ENCODE results near the gene MBTD1. TPM values are rescaled to one million over a fixed set of nuclear protein-coding genes. Genes with fewer than 3 reads are reported as not detected.
"Not testable (repeated sequence)": the region's sequence is repeated elsewhere in the genome, so short reads cannot be mapped to it uniquely, and the experiment has no call there.

The MBTD1 gene
- total RNA-seq, 2 donors from 2014 or later, result 6.9 to 18.3 TPM

GRCh38 chr17:51185763-51186332 lies 74.0 kb downstream of the MBTD1 start:
- TF ChIP-seq, protein P1, sequence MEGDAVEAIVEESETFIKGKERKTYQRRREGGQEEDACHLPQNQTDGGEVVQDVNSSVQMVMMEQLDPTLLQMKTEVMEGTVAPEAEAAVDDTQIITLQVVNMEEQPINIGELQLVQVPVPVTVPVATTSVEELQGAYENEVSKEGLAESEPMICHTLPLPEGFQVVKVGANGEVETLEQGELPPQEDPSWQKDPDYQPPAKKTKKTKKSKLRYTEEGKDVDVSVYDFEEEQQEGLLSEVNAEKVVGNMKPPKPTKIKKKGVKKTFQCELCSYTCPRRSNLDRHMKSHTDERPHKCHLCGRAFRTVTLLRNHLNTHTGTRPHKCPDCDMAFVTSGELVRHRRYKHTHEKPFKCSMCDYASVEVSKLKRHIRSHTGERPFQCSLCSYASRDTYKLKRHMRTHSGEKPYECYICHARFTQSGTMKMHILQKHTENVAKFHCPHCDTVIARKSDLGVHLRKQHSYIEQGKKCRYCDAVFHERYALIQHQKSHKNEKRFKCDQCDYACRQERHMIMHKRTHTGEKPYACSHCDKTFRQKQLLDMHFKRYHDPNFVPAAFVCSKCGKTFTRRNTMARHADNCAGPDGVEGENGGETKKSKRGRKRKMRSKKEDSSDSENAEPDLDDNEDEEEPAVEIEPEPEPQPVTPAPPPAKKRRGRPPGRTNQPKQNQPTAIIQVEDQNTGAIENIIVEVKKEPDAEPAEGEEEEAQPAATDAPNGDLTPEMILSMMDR (IDR thresholded peaks at IDR 0.05), result no peak
- peaks cover 15% of the 10 kb centered on the region for H3K36me3 ChIP-seq
- no peak overlapping the region for H3K27ac ChIP-seq
- no peaks in the 10 kb centered on the region for H3K27me3 ChIP-seq (replicated peaks; ENCODE audit: insufficient read depth)
- DNase-seq (ENCODE audit: low spot score) (no peak), ATAC-seq (ENCODE audit: insufficient number of reproducible peaks, low FRiP score, low read depth) (no peak)
- no peaks in the 10 kb centered on the region for H3K4me1 ChIP-seq (ENCODE audit: control insufficient read depth in 1 of 2, low read depth in 2 of 2)
- no peaks in the 10 kb centered on the region for H3K9me3 ChIP-seq
- no peak overlapping the region for H3K4me3 ChIP-seq

- Histone ChIP-seq H3K4me1 (ENCODE audit: control insufficient read depth in 1 of 2, low read depth in 2 of 2) (no peaks in the 10 kb centered on the region), H3K36me3 (peaks cover 4% of the 10 kb centered on the region), H3K9me3 (no peaks in the 10 kb centered on the region), H3K27me3 (replicated peaks; ENCODE audit: insufficient read depth) (no peaks in the 10 kb centered on the region), H3K4me3 (no peak overlapping the region), H3K27ac (no peak overlapping the region)
- DNase-seq (ENCODE audit: low spot score) (no peak), ATAC-seq (ENCODE audit: insufficient number of reproducible peaks, low FRiP score, low read depth) (no peak)
- TF ChIP-seq, protein P1 (IDR thresholded peaks at IDR 0.05), result no peak
Measured at GRCh38 chr17:51184124-51184523, 75.7 kb downstream of the MBTD1 start.

GRCh38 chr17:51180486-51180885 lies 79.4 kb downstream of the MBTD1 start:
- H3K4me1 ChIP-seq (ENCODE audit: control insufficient read depth in 1 of 2, low read depth in 2 of 2), result no peaks in the 10 kb centered on the region
- no peak overlapping the region for H3K27ac ChIP-seq
- no peaks in the 10 kb centered on the region for H3K9me3 ChIP-seq
- TF ChIP-seq, protein P1 (IDR thresholded peaks at IDR 0.05), result no peak
- ATAC-seq (ENCODE audit: insufficient number of reproducible peaks, low FRiP score, low read depth) (no peak), DNase-seq (ENCODE audit: low spot score) (no peak)
- no peak overlapping the region for H3K4me3 ChIP-seq
- peaks cover 7% of the 10 kb centered on the region for H3K36me3 ChIP-seq
- H3K27me3 ChIP-seq (replicated peaks; ENCODE audit: insufficient read depth), result no peaks in the 10 kb centered on the region

DNA sequence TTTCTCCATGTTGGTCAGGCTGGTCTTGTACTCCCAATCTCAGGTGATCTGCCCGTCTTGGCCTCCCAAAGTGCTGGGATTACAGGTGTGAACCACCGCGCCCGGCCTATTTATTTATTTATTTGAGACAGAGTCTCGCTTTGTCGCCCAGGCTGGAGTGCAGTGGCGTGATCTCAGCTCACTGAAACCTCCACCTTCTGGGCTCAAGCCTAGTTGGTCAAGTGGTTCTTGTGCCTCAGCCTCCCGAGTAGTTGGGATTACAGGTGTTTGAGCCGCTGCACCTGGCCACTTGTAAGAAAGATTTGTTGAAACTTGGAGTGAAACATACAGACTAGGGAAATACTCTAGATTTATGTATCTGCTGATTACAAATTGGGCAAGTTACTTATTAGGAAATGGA lies 87.8 kb downstream of the MBTD1 start:
- not testable (repeated sequence) for H3K27ac ChIP-seq; H3K4me1 ChIP-seq (ENCODE audit: control insufficient read depth in 1 of 2, low read depth in 2 of 2); DNase-seq (ENCODE audit: low spot score); H3K9me3 ChIP-seq; ATAC-seq (ENCODE audit: insufficient number of reproducible peaks, low FRiP score, low read depth); H3K27me3 ChIP-seq (replicated peaks; ENCODE audit: insufficient read depth); H3K4me3 ChIP-seq
- peaks cover 31% of the 10 kb centered on the region for H3K36me3 ChIP-seq

DNA sequence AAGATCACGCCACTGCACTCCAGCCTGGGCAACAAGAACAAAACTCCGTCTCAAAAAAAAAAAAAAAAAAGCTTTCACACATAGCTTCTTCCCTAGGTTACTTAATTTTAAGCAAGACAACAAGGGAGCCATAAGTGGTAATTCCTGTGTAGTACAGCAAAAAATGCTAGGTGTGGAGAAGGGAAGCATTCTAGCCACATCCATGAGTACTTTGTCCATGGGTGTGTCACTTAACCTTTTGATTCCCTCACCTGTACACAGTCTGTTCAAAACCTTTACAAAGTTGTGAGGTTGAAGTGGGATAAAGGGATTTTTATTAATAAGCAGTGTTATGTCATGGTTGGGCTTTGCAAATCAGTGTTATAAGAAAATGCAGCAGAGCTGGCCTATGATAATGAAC lies 89.1 kb downstream of the MBTD1 start:
- TF ChIP-seq, protein P1 (IDR thresholded peaks at IDR 0.05), result no peak
- H3K9me3 ChIP-seq, result no peaks in the 10 kb centered on the region
- H3K36me3 ChIP-seq, result peaks cover 31% of the 10 kb centered on the region
- no peaks in the 10 kb centered on the region for H3K27me3 ChIP-seq (replicated peaks; ENCODE audit: insufficient read depth)
- H3K4me1 ChIP-seq (ENCODE audit: control insufficient read depth in 1 of 2, low read depth in 2 of 2), result peaks cover 7 to 9% of the 10 kb centered on the region in 2 donors
- H3K27ac ChIP-seq, result no peak overlapping the region
- H3K4me3 ChIP-seq, result no peak overlapping the region
- no peak for DNase-seq (ENCODE audit: low spot score)
- no peak for ATAC-seq (ENCODE audit: insufficient number of reproducible peaks, low FRiP score, low read depth)

DNA sequence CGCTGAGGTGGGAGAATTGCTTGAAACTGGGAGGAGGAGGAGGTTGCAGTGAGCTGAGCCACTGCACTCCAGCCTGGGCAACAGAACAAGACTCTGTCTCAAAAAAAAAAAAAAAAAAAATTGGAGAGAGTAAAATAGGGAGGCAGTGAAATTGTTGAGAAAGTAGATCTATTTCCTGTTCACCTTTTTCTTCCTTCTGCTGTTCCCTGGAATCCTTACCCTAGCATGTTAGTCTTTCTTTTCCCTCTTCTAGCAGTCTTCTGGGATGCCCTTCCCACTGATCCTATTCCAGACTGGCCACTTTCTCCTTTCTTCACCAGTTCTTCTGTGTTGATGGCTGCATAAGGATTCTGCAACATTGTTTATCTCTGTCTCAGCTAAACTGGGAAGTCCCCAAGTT lies 90.5 kb downstream of the MBTD1 start:
- peaks cover 31% of the 10 kb centered on the region for H3K36me3 ChIP-seq

More for the DNA sequence above, 90.5 kb downstream of the MBTD1 start:
- no peaks in the 10 kb centered on the region for H3K27me3 ChIP-seq (replicated peaks; ENCODE audit: insufficient read depth)
- no peak for DNase-seq (ENCODE audit: low spot score)
- no peak for ATAC-seq (ENCODE audit: insufficient number of reproducible peaks, low FRiP score, low read depth)
- H3K4me3 ChIP-seq, result no peak overlapping the region
- H3K4me1 ChIP-seq (ENCODE audit: control insufficient read depth in 1 of 2, low read depth in 2 of 2), result peaks cover 14% of the 10 kb centered on the region in 2 donors
- H3K9me3 ChIP-seq, result no peaks in the 10 kb centered on the region
- TF ChIP-seq, protein P1 (IDR thresholded peaks at IDR 0.05), result no peak
- H3K27ac ChIP-seq, result no peak overlapping the region

Measured in thoracic aorta (tissue), 2 donors.